SK-N-SH treated with all-trans-retinoic acid at 6 μM for 48 hours (cell line): ENCODE data around the gene SCFD2.
"Not testable (repeated sequence)": the region's sequence is repeated elsewhere in the genome, so short reads cannot be mapped to it uniquely, and the experiment has no call there.

Experiments
- ATAC-seq: fragments of 200-7000 bp; cut with Tn5 transposase; 3 replicates; pipeline ENCODE4 v1.9.1; 2020; ENCODE audit warnings: mild to moderate bottlenecking, moderate library complexity
- ARNTL ChIP-seq: fragments of 450-650 bp; formaldehyde crosslinking; IDR thresholded peaks from 2 replicates; pipeline ENCODE4 v1.5.0; 2020; ENCODE audit warnings: low read depth, mild to moderate bottlenecking, moderate library complexity, borderline replicate concordance
- CSDC2 ChIP-seq: fragments of 250-450 bp; sonication (Bioruptor Pico); IDR thresholded peaks from 2 replicates; pipeline ENCODE4 v1.5.0; 2020; ENCODE audit warnings: mild to moderate bottlenecking, moderate library complexity
- CSRNP3 ChIP-seq: fragments of 250-450 bp; sonication (Bioruptor Pico); IDR thresholded peaks from 2 replicates; pipeline ENCODE4 v1.5.1; 2021; ENCODE audit warnings: mild to moderate bottlenecking, moderate library complexity
- ESRRG ChIP-seq: fragments of 250-450 bp; sonication (Bioruptor Pico); IDR thresholded peaks from 2 replicates; pipeline ENCODE4 v1.6.1; 2021; ENCODE audit warnings: mild to moderate bottlenecking
- ISL1 ChIP-seq: fragments of 250-450 bp; sonication (Bioruptor Pico); IDR thresholded peaks from 2 replicates; pipeline ENCODE4 v2.1.2; 2022; ENCODE audit warnings: mild to moderate bottlenecking, moderate library complexity
- OSR1 ChIP-seq: fragments of 250-450 bp; sonication (Bioruptor Pico); IDR thresholded peaks from 2 replicates; pipeline ENCODE4 v1.8.0; 2022; ENCODE audit warnings: moderate library complexity, mild to moderate bottlenecking, inconsistent platforms
- PATZ1 ChIP-seq: fragments of 250-450 bp; sonication (Bioruptor Pico); IDR thresholded peaks from 2 replicates; pipeline ENCODE4 v1.8.0; 2020; ENCODE audit warnings: mild to moderate bottlenecking, moderate library complexity, borderline replicate concordance
- PPARA ChIP-seq: fragments of 250-450 bp; sonication (Bioruptor Pico); IDR thresholded peaks from 2 replicates; pipeline ENCODE4 v1.5.0; 2020; ENCODE audit warnings: mild to moderate bottlenecking, borderline replicate concordance
- RARB ChIP-seq: fragments of 250-450 bp; sonication (Bioruptor Pico); IDR thresholded peaks from 2 replicates; pipeline ENCODE4 v1.8.0; 2021; ENCODE audit warnings: mild to moderate bottlenecking, moderate library complexity
- SNAI2 ChIP-seq: fragments of 250-450 bp; sonication (Bioruptor Pico); IDR thresholded peaks from 2 replicates; pipeline ENCODE4 v1.5.0; 2020; ENCODE audit warnings: mild to moderate bottlenecking, moderate library complexity
- TCF4 ChIP-seq: fragments of 250-450 bp; sonication (Bioruptor Pico); IDR thresholded peaks from 2 replicates; pipeline ENCODE4 v1.8.0; 2021; ENCODE audit warnings: mild to moderate bottlenecking, moderate library complexity, borderline replicate concordance
- ZFP30 ChIP-seq: fragments of 450-650 bp; formaldehyde crosslinking; IDR thresholded peaks from 2 replicates; pipeline ENCODE4 v1.5.0; 2022; ENCODE audit warnings: mild to moderate bottlenecking, moderate library complexity
- ZNF565 ChIP-seq: fragments of 450-650 bp; formaldehyde crosslinking; conservative IDR thresholded peaks from 2 replicates; pipeline ENCODE4 v1.5.0; 2020; ENCODE audit warnings: low read depth, mild to moderate bottlenecking, moderate library complexity
- ZNF70 ChIP-seq: fragments of 450-650 bp; formaldehyde crosslinking; IDR thresholded peaks from 2 replicates; pipeline ENCODE4 v1.5.0; 2020; ENCODE audit warnings: mild to moderate bottlenecking, moderate library complexity
- ZNF8 ChIP-seq: fragments of 450-650 bp; formaldehyde crosslinking; IDR thresholded peaks from 2 replicates; pipeline ENCODE4 v1.5.0; 2020; ENCODE audit warnings: mild to moderate bottlenecking, moderate library complexity
- TF ChIP-seq, protein P1 (sequence below): fragments of 250-450 bp; sonication (Bioruptor Pico); IDR thresholded peaks from 2 replicates; pipeline ENCODE4 v1.5.0; 2020; ENCODE audit warnings: mild to moderate bottlenecking, moderate library complexity
- TF ChIP-seq, protein P2 (sequence below): fragments of 250-450 bp; sonication (Bioruptor Pico); IDR thresholded peaks from 2 replicates; pipeline ENCODE4 v1.5.1; 2020; ENCODE audit warnings: low read depth, mild to moderate bottlenecking, moderate library complexity

The SCFD2 gene

DNA sequence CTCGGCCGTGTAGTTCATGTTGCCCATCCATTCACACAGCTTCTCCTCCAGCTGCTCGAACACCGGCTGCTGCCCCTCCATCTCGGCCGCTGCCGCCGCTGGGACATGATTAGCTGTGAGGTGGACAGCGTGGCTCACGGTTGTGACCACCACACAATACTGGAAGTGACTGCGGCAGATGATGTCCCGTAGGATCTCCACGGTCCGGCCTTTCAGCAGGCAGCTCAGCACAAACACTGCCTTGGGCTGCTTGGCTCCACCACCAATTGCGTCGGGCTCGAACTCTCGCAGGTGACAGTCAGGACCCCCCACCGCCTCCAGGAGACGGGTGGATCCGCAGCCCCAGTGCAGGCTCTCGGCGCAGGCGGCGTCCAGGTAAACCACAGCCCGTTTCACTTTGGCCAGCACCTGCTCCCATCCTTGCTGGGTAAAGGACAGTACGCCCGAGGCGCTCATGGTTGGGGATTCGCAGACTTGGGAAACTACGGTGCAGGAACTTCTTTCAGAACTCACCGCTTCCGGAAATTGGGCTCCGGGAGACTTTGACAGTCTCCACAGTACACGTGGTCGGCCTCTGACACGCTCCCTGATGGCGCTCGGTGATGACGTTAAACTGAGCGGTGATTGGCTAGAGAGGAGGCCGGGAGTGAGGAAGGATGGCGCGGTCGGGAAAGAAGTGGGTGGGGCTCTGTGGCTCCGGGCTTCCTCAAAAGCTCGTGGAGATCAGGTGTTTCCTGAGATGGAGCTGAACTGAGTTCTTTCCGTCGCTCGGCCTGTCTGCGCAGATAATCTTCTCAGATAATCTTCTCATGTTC is at the start of gene SCFD2:
SCFD2 (minus strand) TSS at position 576 of the 815 bp plus-strand sequence.
- ATAC-seq: peak; percentile 98

DNA sequence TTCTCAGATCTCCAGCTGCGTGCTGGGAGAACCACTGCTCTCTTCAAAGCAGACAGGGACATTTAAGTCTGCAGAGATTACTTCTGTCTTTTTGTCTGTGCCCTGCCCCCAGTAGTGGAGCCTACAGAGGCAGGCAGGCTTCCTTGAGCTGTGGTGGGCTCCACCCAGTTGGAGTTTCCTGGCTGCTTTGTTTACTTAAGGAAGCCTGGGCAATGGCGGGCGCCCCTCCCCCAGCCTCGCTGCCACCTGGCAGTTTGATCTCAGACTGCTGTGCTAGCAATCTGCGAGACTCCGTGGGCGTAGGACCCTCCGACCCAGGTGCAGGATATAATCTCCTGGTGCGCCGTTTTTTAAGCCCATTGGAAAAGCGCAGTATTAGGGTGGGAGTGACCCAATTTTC is 43.6 kb upstream of the SCFD2 start:
- not testable (repeated sequence) for ATAC-seq

More for the DNA sequence above, at the start of gene SCFD2:
- TF ChIP-seq CSRNP3 (CRISPR knock-in tag): no peak
- no peak for TF ChIP-seq SNAI2 (CRISPR knock-in tag)

DNA sequence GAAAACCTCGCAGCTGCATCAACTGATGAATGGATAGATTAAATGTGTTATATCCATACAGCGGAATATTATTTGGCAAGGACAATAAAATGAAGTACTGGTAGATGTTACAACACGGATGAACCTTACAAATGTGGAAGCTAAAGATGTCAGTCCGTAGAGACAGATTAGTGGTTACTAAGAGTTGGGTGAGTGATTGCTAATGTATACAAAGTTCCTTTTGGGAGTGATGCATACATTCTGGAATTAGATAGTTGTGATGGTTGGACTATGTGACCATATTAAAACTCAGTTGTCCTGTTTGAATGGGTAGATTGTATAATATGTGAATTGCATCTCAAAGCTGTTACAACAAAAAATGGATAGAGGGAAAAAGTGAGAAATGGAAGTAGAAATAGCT is 14.4 kb upstream of the SCFD2 start:
- ATAC-seq: no peak

GRCh38 chr4:53378171-53378482 is 12.3 kb upstream of the SCFD2 start:
- ATAC-seq: no peak
- TF ChIP-seq TCF4 (CRISPR knock-in tag): no peak
- TF ChIP-seq OSR1 (CRISPR knock-in tag): no peak
- TF ChIP-seq CSRNP3 (CRISPR knock-in tag): no peak
- TF ChIP-seq PPARA (CRISPR knock-in tag): no peak
- no peak for TF ChIP-seq ARNTL (CRISPR knock-in tag)
- TF ChIP-seq SNAI2 (CRISPR knock-in tag): no peak
- no peak for TF ChIP-seq CSDC2 (CRISPR knock-in tag)
- TF ChIP-seq ESRRG (CRISPR knock-in tag): no peak
- no peak for TF ChIP-seq ZFP30 (CRISPR knock-in tag)
- TF ChIP-seq ZNF8: no peak
- TF ChIP-seq, protein P1, sequence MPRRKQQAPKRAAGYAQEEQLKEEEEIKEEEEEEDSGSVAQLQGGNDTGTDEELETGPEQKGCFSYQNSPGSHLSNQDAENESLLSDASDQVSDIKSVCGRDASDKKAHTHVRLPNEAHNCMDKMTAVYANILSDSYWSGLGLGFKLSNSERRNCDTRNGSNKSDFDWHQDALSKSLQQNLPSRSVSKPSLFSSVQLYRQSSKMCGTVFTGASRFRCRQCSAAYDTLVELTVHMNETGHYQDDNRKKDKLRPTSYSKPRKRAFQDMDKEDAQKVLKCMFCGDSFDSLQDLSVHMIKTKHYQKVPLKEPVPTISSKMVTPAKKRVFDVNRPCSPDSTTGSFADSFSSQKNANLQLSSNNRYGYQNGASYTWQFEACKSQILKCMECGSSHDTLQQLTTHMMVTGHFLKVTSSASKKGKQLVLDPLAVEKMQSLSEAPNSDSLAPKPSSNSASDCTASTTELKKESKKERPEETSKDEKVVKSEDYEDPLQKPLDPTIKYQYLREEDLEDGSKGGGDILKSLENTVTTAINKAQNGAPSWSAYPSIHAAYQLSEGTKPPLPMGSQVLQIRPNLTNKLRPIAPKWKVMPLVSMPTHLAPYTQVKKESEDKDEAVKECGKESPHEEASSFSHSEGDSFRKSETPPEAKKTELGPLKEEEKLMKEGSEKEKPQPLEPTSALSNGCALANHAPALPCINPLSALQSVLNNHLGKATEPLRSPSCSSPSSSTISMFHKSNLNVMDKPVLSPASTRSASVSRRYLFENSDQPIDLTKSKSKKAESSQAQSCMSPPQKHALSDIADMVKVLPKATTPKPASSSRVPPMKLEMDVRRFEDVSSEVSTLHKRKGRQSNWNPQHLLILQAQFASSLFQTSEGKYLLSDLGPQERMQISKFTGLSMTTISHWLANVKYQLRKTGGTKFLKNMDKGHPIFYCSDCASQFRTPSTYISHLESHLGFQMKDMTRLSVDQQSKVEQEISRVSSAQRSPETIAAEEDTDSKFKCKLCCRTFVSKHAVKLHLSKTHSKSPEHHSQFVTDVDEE (CRISPR knock-in tag): no peak
- no peak for TF ChIP-seq ISL1 (CRISPR knock-in tag)
- TF ChIP-seq ZNF565 (CRISPR knock-in tag): no peak
- no peak for TF ChIP-seq ZNF70 (CRISPR knock-in tag)
- TF ChIP-seq PATZ1: no peak
- no peak for TF ChIP-seq RARB (CRISPR knock-in tag)
- TF ChIP-seq, protein P2, sequence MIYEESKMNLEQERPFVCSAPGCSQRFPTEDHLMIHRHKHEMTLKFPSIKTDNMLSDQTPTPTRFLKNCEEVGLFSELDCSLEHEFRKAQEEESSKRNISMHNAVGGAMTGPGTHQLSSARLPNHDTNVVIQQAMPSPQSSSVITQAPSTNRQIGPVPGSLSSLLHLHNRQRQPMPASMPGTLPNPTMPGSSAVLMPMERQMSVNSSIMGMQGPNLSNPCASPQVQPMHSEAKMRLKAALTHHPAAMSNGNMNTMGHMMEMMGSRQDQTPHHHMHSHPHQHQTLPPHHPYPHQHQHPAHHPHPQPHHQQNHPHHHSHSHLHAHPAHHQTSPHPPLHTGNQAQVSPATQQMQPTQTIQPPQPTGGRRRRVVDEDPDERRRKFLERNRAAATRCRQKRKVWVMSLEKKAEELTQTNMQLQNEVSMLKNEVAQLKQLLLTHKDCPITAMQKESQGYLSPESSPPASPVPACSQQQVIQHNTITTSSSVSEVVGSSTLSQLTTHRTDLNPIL: no peak
- TF ChIP-seq, all 23 proteins: peak for 0

More for the DNA sequence above, 14.4 kb upstream of the SCFD2 start:
- TF ChIP-seq, protein P2: no peak
- TF ChIP-seq TCF4 (CRISPR knock-in tag): no peak
- TF ChIP-seq ARNTL (CRISPR knock-in tag): no peak
- TF ChIP-seq, all 23 proteins: peak for 0
